GM12878 (cell line): ENCODE measurements around the gene SNX8. TPM values are rescaled to one million over a fixed set of nuclear protein-coding genes. Genes with fewer than 3 reads are reported as not detected.

Source experiments
- ATAC-seq: fragments of 200-7000 bp; cut with Tn5 transposase; 3 replicates; pipeline ENCODE4 v1.9.1; 2020; ENCODE audit warnings: mild to moderate bottlenecking, moderate library complexity
- BruUV-seq: library from RNA; stranded (reverse); fragments of 400-500 nt; replicated peaks from 2 replicates; lab custom pipeline; 2021; lab: Mats Ljungman, UMichigan
- CTCF ChIA-PET: fragments of 300-600 bp; sonication (Branson Sonifier 250); formaldehyde crosslinking; extraction: SDS; loops from one replicate; lab custom pipeline; 2021; ENCODE audit warnings: inconsistent platforms; lab: Yijun Ruan, JAX
- POLR2A ChIA-PET: fragments of 350-600 bp; formaldehyde crosslinking; extraction: SDS; loops from one replicate; lab custom pipeline; 2021; ENCODE audit warnings: inconsistent platforms; lab: Charles Lee
- RAD21 ChIA-PET: fragments of 300-600 bp; sonication (Branson Sonifier 250); formaldehyde crosslinking; loops from one replicate; lab custom pipeline; 2023; ENCODE audit warnings: antibody characterized with exemption; ENCODE audit not compliant: unreplicated experiment; lab: Charles Lee
- SMC1A ChIA-PET: fragments of 300-600 bp; sonication (Branson Sonifier 250); formaldehyde crosslinking; loops from one replicate; lab custom pipeline; 2023; ENCODE audit not compliant: unreplicated experiment, uncharacterized antibody; lab: Charles Lee
- DNase-seq: peaks from one replicate; pipeline ENCODE4 v3.0.0-alpha.2; 2011; ENCODE audit warnings: low read depth, low spot score
- FAIRE-seq: peaks from 3 replicates; lab custom pipeline; 2011; peaks lifted over from hg19 to GRCh38; lab: Jason Lieb, UNC
- H2AFZ ChIP-seq: 2 replicates; pipeline ENCODE4 v1.6.0; 2011; ENCODE audit warnings: low read depth, low read length, control low read depth; ENCODE audit not compliant: control insufficient read depth
- H3K27ac ChIP-seq: 2 replicates; pipeline ENCODE4 v1.5.1; 2011; ENCODE audit warnings: control low read depth; ENCODE audit not compliant: control insufficient read depth, insufficient read depth
- H3K27me3 ChIP-seq, 2 experiments: replicated peaks in 1 of 2; 2 replicates each; pipeline versions ENCODE4 v1.6.0 to v1.6.1; 2011; ENCODE audit warnings: low read length in 1 of 2; ENCODE audit not compliant: control insufficient read depth in 2 of 2, insufficient read depth in 2 of 2
- H3K36me3 ChIP-seq, 2 experiments: 2 replicates each; pipeline ENCODE4 v1.5.1; 2011; ENCODE audit warnings: low read length in 1 of 2; ENCODE audit not compliant: control insufficient read depth in 2 of 2, insufficient read depth in 2 of 2
- H3K4me1 ChIP-seq: 2 replicates; pipeline ENCODE4 v1.6.1; 2011; ENCODE audit warnings: mild to moderate bottlenecking, low read length, moderate library complexity, mixed read lengths; ENCODE audit not compliant: control insufficient read depth, insufficient read depth
- H3K4me2 ChIP-seq: 2 replicates; pipeline ENCODE4 v1.6.0; 2011; ENCODE audit warnings: control low read depth; ENCODE audit not compliant: control insufficient read depth, insufficient read depth
- H3K4me3 ChIP-seq: fragments of 200-600 bp; sonication (generic); 2 replicates; pipeline ENCODE4 v1.5.1; 2016
- H3K79me2 ChIP-seq: 2 replicates; pipeline ENCODE4 v1.6.0; 2011; ENCODE audit warnings: low read length; ENCODE audit not compliant: control insufficient read depth, insufficient read depth
- H3K9ac ChIP-seq: 2 replicates; pipeline ENCODE4 v1.8.0; 2011; ENCODE audit warnings: low read length, control low read depth, mixed read lengths; ENCODE audit not compliant: control insufficient read depth, insufficient read depth
- H3K9me3 ChIP-seq: replicated peaks from 3 replicates; pipeline ENCODE4 v1.5.1; 2011; ENCODE audit warnings: mild to moderate bottlenecking, low read length; ENCODE audit not compliant: control insufficient read depth, insufficient read depth
- H4K20me1 ChIP-seq: 2 replicates; pipeline ENCODE4 v1.6.0; 2011; ENCODE audit not compliant: control insufficient read depth, insufficient read depth
- CHD4 ChIP-seq: fragments of 200-600 bp; sonication (generic); IDR thresholded peaks from 2 replicates; pipeline ENCODE4 v1.6.1; 2016; ENCODE audit warnings: mild to moderate bottlenecking
- EZH2 ChIP-seq: IDR thresholded peaks from 2 replicates; pipeline ENCODE4 v1.6.1; 2012; ENCODE audit warnings: low read depth, mild to moderate bottlenecking, control low read depth, inconsistent platforms, low read length, borderline replicate concordance; ENCODE audit not compliant: control insufficient read depth
- IRF5 ChIP-seq: fragments of 450-650 bp; IDR thresholded peaks from 2 replicates; pipeline ENCODE4 v1.6.1; 2017; ENCODE audit warnings: borderline replicate concordance
- PKNOX1 ChIP-seq: fragments of 450-650 bp; IDR thresholded peaks from 2 replicates; pipeline ENCODE4 v1.6.1; 2016; ENCODE audit warnings: mild to moderate bottlenecking
- ZSCAN29 ChIP-seq: fragments of 450-650 bp; IDR thresholded peaks from 2 replicates; pipeline ENCODE4 v1.6.1; 2017; ENCODE audit warnings: mild to moderate bottlenecking, moderate library complexity
- WGBS: methylation state at CpG from one replicate; pipeline ENCODE4 v1.1.6; 2016; ENCODE audit warnings: low lambda C conversion rate; ENCODE audit not compliant: insufficient replicate concordance, insufficient coverage; ENCODE audit errors: missing lambda C conversion rate; 5-methylcytosine and 5-hydroxymethylcytosine counted together
- in situ Hi-C: fragments of 300-500 bp; cut with MboI; formaldehyde crosslinking; loops from 9 replicates; pipeline ENCODE4 v1.14.3; 2018; ENCODE audit warnings: mixed read lengths
- intact Hi-C: fragments of 100-400 bp; cut with micrococcal nuclease; formaldehyde crosslinking; loops from one replicate; pipeline ENCODE4 v1.14.2; 2022; ENCODE audit not compliant: unreplicated experiment
- polyA plus RNA-seq, 11 experiments: library from polyadenylated mRNA; depleted of rRNA in 4 of 11; unstranded in 6 of 11; stranded (reverse) in 5 of 11; fragments of >200 nt; fragmentation: Nextera tagmentation in 4 of 11; fragmentation: Illumina TruSeq in 1 of 11; extraction: Ambion mirVana in 4 of 11; extraction: Trizol in 1 of 11; gene quantifications; 1 replicate in 1 of 11; 2 replicates in 10 of 11; pipeline versions ENCODE4 v1.2.1 to v1.2.3, GENCODE V29; 2011 to 2016; ENCODE audit warnings: inconsistent platforms in 2 of 11, missing spikeins in 2 of 11, low read depth in 1 of 11
- total RNA-seq, 4 experiments: library from RNA; depleted of rRNA in 3 of 4; stranded (reverse); fragments of >200 nt in 3 of 4; fragmentation: Illumina TruSeq in 1 of 4; extraction: Trizol in 1 of 4; gene quantifications; 2 replicates each; pipeline versions ENCODE4 v1.2.1 to v1.2.3, GENCODE V29; 2013 to 2021
- TF ChIP-seq, protein P1 (sequence below): IDR thresholded peaks from 2 replicates; pipeline ENCODE4 v1.6.1; 2011; ENCODE audit warnings: borderline replicate concordance, low read depth, mild to moderate bottlenecking, moderate library complexity, mixed read lengths, low read length; ENCODE audit not compliant: insufficient read depth; ENCODE audit errors: extremely low read length
- TF ChIP-seq, protein P2 (sequence below): IDR thresholded peaks from 2 replicates; pipeline ENCODE4 v1.6.1; 2012; ENCODE audit warnings: mild to moderate bottlenecking, low read depth, low read length
- TF ChIP-seq, protein P3 (sequence below): fragments of 450-650 bp; IDR thresholded peaks from 2 replicates; pipeline ENCODE4 v1.6.1; 2017; ENCODE audit warnings: low read depth, mild to moderate bottlenecking, moderate library complexity

The SNX8 gene
- total and polyA plus RNA-seq, 10 of the 15 experiments (the other 5 are each of a cell fraction or from before 2014, with no cell fraction given) = 6.4 to 210 (median 97.6) TPM

DNA sequence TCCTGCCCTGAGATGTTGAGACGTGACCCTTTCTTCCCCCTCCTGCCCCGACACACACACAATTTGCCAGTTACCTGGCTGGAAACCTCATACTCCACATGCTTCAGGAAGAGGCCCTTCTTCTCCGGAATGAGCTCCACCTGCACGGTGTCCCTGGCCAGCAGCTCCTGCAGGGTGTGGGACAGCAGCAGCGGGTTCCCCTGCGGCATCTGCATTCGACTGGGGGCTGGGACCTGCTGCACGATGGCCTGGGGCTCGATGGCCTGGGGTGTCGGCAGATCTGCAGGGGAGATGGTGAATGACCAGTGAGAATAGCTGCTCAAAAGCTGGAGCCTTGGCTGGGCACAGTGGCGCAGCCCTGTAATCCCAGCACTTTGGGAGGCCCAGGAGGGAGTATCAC, 36.2 kb downstream of the SNX8 start (continued):
- TF ChIP-seq ZSCAN29 (no peak), IRF5 (no peak), CHD4 (no peak), PKNOX1 (no peak)
- TF ChIP-seq, protein P1, sequence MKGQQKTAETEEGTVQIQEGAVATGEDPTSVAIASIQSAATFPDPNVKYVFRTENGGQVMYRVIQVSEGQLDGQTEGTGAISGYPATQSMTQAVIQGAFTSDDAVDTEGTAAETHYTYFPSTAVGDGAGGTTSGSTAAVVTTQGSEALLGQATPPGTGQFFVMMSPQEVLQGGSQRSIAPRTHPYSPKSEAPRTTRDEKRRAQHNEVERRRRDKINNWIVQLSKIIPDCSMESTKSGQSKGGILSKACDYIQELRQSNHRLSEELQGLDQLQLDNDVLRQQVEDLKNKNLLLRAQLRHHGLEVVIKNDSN = no peak

GRCh38 chr7:2276107-2276506, 38.1 kb downstream of the SNX8 start:
- H3K79me2 ChIP-seq = peaks cover 4% of the 10 kb centered on the region
- intact Hi-C loops (no loop called here), in situ Hi-C loops (no loop called here)
- H3K27ac ChIP-seq = no peak overlapping the region
- FAIRE-seq = no peak
- ChIA-PET SMC1A (no interaction called here), CTCF (no interaction called here), POLR2A (interaction anchor here (0.6 kb wide), 1 partner anchor 745 kb away, joined by 3 read pairs; no protein-coding TSS in a partner anchor), RAD21 (no interaction called here)
- H3K4me2 ChIP-seq = no peak overlapping the region
- 96% methylated on average over 18 of the region's 18 CpGs for WGBS
- H3K4me3 ChIP-seq = no peak overlapping the region
- no peak overlapping the region for H3K9ac ChIP-seq
- H3K27me3 ChIP-seq = no peaks in the 10 kb centered on the region
- H3K4me1 ChIP-seq = no peaks in the 10 kb centered on the region
- TF ChIP-seq, protein P2, sequence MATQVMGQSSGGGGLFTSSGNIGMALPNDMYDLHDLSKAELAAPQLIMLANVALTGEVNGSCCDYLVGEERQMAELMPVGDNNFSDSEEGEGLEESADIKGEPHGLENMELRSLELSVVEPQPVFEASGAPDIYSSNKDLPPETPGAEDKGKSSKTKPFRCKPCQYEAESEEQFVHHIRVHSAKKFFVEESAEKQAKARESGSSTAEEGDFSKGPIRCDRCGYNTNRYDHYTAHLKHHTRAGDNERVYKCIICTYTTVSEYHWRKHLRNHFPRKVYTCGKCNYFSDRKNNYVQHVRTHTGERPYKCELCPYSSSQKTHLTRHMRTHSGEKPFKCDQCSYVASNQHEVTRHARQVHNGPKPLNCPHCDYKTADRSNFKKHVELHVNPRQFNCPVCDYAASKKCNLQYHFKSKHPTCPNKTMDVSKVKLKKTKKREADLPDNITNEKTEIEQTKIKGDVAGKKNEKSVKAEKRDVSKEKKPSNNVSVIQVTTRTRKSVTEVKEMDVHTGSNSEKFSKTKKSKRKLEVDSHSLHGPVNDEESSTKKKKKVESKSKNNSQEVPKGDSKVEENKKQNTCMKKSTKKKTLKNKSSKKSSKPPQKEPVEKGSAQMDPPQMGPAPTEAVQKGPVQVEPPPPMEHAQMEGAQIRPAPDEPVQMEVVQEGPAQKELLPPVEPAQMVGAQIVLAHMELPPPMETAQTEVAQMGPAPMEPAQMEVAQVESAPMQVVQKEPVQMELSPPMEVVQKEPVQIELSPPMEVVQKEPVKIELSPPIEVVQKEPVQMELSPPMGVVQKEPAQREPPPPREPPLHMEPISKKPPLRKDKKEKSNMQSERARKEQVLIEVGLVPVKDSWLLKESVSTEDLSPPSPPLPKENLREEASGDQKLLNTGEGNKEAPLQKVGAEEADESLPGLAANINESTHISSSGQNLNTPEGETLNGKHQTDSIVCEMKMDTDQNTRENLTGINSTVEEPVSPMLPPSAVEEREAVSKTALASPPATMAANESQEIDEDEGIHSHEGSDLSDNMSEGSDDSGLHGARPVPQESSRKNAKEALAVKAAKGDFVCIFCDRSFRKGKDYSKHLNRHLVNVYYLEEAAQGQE = no peak
- TF ChIP-seq, protein P3, sequence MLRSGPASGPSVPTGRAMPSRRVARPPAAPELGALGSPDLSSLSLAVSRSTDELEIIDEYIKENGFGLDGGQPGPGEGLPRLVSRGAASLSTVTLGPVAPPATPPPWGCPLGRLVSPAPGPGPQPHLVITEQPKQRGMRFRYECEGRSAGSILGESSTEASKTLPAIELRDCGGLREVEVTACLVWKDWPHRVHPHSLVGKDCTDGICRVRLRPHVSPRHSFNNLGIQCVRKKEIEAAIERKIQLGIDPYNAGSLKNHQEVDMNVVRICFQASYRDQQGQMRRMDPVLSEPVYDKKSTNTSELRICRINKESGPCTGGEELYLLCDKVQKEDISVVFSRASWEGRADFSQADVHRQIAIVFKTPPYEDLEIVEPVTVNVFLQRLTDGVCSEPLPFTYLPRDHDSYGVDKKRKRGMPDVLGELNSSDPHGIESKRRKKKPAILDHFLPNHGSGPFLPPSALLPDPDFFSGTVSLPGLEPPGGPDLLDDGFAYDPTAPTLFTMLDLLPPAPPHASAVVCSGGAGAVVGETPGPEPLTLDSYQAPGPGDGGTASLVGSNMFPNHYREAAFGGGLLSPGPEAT = no peak
- TF ChIP-seq EZH2 = no peak
- no peaks in the 10 kb centered on the region for H4K20me1 ChIP-seq
- no peaks in the 10 kb centered on the region for H3K9me3 ChIP-seq
- no peak for ATAC-seq
- BruUV-seq = no TSS peak
- no peak overlapping the region for H2AFZ ChIP-seq
- peaks cover 7 to 33% of the 10 kb centered on the region in 2 experiments; a peak in 3 of 4 replicates for H3K36me3 ChIP-seq
- no peak for DNase-seq
